Measurements from ENCODE around the gene SELL. TPM values are rescaled to one million over a fixed set of nuclear protein-coding genes. Genes with fewer than 3 reads are reported as not detected.

Gene SELL
- total and polyA plus RNA-seq, 2 experiments from 2014 or later, result not detected

- no peaks in the 10 kb centered on the region for H4K20me1 ChIP-seq (replicated peaks; ENCODE audit: insufficient read depth)
- Mint-ChIP-seq H3K36me3 (ENCODE audit: low read depth) (no peaks in the 10 kb centered on the region), H3K9me3 (no peaks in the 10 kb centered on the region), H3K4me3 (no peak overlapping the region), H3K27ac (no peak overlapping the region), H3K4me1 (no peaks in the 10 kb centered on the region), H3K27me3 (ENCODE audit: insufficient read depth, low read depth, poor library complexity) (no peaks in the 10 kb centered on the region)
- H3K27ac ChIP-seq (ENCODE audit: low read depth), result no peak overlapping the region
- H3K9me2 ChIP-seq (ENCODE audit: insufficient read depth), result peaks cover 5% of the 10 kb centered on the region; the same call in 1 of the 2 replicates
- no peaks in the 10 kb centered on the region for H3K4me1 ChIP-seq (ENCODE audit: insufficient read depth)
- H3K36me3 ChIP-seq (ENCODE audit: insufficient read depth), result no peaks in the 10 kb centered on the region
- H3K27me3 ChIP-seq (ENCODE audit: insufficient read depth), result no peaks in the 10 kb centered on the region
- H3K79me2 ChIP-seq (replicated peaks; ENCODE audit: insufficient read depth), result no peaks in the 10 kb centered on the region
- H3F3A ChIP-seq (replicated peaks; ENCODE audit: low read depth), result no peaks in the 10 kb centered on the region
- no peak overlapping the region for H2AFZ ChIP-seq
- no peak for ATAC-seq
- DNase-seq (ENCODE audit: low spot score), result no peak
- no peak for TF ChIP-seq JUNB (IDR thresholded peaks at IDR 0.05; ENCODE audit: unreplicated experiment)
- H3K4me3 ChIP-seq, result no peak overlapping the region
- no peak overlapping the region for H3K4me2 ChIP-seq
These were observed 15.9 kb upstream of the SELL start for GRCh38 chr1:169727307-169727706.

GRCh38 chr1:169726851-169727250, 15.4 kb upstream of the SELL start:
- no peaks in the 10 kb centered on the region for H3F3A ChIP-seq (replicated peaks; ENCODE audit: low read depth)
- H3K27me3 ChIP-seq (ENCODE audit: insufficient read depth), result no peaks in the 10 kb centered on the region
- H3K36me3 Mint-ChIP-seq (ENCODE audit: low read depth), result no peaks in the 10 kb centered on the region
- H3K27me3 Mint-ChIP-seq (ENCODE audit: insufficient read depth, low read depth, poor library complexity), result no peaks in the 10 kb centered on the region
- no peaks in the 10 kb centered on the region for H3K4me1 ChIP-seq (ENCODE audit: insufficient read depth)
- no peaks in the 10 kb centered on the region for H4K20me1 ChIP-seq (replicated peaks; ENCODE audit: insufficient read depth)
- H3K4me3 ChIP-seq, result no peak overlapping the region
- no peaks in the 10 kb centered on the region for H3K4me1 Mint-ChIP-seq
- no peaks in the 10 kb centered on the region for H3K36me3 ChIP-seq (ENCODE audit: insufficient read depth)
- H3K9me2 ChIP-seq (ENCODE audit: insufficient read depth), result peaks cover 5% of the 10 kb centered on the region; the same call in 1 of the 2 replicates
- ATAC-seq (no peak), DNase-seq (ENCODE audit: low spot score) (no peak)
- H2AFZ ChIP-seq, result no peak overlapping the region
- no peak overlapping the region for H3K4me3 Mint-ChIP-seq
- H3K27ac Mint-ChIP-seq, result no peak overlapping the region
- no peak overlapping the region for H3K4me2 ChIP-seq
- H3K79me2 ChIP-seq (replicated peaks; ENCODE audit: insufficient read depth), result no peaks in the 10 kb centered on the region
- H3K9me3 Mint-ChIP-seq, result no peaks in the 10 kb centered on the region
- H3K27ac ChIP-seq (ENCODE audit: low read depth), result no peak overlapping the region
- TF ChIP-seq CREB1 (CRISPR knock-in tag; IDR thresholded peaks at IDR 0.05; ENCODE audit: low read depth) (no peak), JUNB (IDR thresholded peaks at IDR 0.05; ENCODE audit: unreplicated experiment) (no peak), ZNF114 (CRISPR knock-in tag; IDR thresholded peaks at IDR 0.05) (no peak), REST (IDR thresholded peaks at IDR 0.05; ENCODE audit: unreplicated experiment) (no peak), EZH2phosphoT487 (IDR thresholded peaks at IDR 0.05; ENCODE audit: unreplicated experiment) (no peak), CTCF (conservative IDR thresholded peaks at IDR 0.05; ENCODE audit: low read depth in 2 of 2) (no peak), EZH2 (IDR thresholded peaks at IDR 0.05; ENCODE audit: low read depth, unreplicated experiment) (no peak), ZNF331 (CRISPR knock-in tag; IDR thresholded peaks at IDR 0.05; ENCODE audit: low read depth) (no peak)
- TF ChIP-seq, protein P1, sequence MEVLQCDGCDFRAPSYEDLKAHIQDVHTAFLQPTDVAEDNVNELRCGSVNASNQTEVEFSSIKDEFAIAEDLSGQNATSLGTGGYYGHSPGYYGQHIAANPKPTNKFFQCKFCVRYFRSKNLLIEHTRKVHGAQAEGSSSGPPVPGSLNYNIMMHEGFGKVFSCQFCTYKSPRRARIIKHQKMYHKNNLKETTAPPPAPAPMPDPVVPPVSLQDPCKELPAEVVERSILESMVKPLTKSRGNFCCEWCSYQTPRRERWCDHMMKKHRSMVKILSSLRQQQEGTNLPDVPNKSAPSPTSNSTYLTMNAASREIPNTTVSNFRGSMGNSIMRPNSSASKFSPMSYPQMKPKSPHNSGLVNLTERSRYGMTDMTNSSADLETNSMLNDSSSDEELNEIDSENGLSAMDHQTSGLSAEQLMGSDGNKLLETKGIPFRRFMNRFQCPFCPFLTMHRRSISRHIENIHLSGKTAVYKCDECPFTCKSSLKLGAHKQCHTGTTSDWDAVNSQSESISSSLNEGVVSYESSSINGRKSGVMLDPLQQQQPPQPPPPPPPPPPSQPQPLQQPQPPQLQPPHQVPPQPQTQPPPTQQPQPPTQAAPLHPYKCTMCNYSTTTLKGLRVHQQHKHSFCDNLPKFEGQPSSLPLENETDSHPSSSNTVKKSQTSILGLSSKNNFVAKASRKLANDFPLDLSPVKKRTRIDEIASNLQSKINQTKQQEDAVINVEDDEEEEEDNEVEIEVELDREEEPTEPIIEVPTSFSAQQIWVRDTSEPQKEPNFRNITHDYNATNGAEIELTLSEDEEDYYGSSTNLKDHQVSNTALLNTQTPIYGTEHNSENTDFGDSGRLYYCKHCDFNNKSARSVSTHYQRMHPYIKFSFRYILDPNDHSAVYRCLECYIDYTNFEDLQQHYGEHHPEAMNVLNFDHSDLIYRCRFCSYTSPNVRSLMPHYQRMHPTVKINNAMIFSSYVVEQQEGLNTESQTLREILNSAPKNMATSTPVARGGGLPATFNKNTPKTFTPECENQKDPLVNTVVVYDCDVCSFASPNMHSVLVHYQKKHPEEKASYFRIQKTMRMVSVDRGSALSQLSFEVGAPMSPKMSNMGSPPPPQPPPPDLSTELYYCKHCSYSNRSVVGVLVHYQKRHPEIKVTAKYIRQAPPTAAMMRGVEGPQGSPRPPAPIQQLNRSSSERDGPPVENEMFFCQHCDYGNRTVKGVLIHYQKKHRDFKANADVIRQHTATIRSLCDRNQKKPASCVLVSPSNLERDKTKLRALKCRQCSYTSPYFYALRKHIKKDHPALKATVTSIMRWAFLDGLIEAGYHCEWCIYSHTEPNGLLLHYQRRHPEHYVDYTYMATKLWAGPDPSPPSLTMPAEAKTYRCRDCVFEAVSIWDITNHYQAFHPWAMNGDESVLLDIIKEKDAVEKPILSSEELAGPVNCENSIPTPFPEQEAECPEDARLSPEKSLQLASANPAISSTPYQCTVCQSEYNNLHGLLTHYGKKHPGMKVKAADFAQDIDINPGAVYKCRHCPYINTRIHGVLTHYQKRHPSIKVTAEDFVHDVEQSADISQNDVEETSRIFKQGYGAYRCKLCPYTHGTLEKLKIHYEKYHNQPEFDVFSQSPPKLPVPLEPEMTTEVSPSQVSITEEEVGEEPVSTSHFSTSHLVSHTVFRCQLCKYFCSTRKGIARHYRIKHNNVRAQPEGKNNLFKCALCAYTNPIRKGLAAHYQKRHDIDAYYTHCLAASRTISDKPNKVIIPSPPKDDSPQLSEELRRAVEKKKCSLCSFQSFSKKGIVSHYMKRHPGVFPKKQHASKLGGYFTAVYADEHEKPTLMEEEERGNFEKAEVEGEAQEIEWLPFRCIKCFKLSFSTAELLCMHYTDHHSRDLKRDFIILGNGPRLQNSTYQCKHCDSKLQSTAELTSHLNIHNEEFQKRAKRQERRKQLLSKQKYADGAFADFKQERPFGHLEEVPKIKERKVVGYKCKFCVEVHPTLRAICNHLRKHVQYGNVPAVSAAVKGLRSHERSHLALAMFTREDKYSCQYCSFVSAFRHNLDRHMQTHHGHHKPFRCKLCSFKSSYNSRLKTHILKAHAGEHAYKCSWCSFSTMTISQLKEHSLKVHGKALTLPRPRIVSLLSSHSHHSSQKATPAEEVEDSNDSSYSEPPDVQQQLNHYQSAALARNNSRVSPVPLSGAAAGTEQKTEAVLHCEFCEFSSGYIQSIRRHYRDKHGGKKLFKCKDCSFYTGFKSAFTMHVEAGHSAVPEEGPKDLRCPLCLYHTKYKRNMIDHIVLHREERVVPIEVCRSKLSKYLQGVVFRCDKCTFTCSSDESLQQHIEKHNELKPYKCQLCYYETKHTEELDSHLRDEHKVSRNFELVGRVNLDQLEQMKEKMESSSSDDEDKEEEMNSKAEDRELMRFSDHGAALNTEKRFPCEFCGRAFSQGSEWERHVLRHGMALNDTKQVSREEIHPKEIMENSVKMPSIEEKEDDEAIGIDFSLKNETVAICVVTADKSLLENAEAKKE (CRISPR knock-in tag; IDR thresholded peaks at IDR 0.05), result no peak

Measured in GM23338 (cell line).